GM21390 (cell line): Measurements from ENCODE around the gene FGD2.

Experiments used
- ATAC-seq: cut with Tn5 transposase; IDR thresholded peaks from one replicate; pipeline ENCODE4 v1.9.1; 2021; ENCODE audit not compliant: unreplicated experiment

FGD2 gene

GRCh38 chr6:36970892-36971842 is 34.3 kb upstream of the FGD2 start:
- no peak for ATAC-seq

GRCh38 chr6:36971921-36972673 is 33.4 kb upstream of the FGD2 start:
- no peak for ATAC-seq

- ATAC-seq, result no peak
Measured at GRCh38 chr6:36973190-36973589, 32.3 kb upstream of the FGD2 start.

GRCh38 chr6:36973647-36974046 is 31.8 kb upstream of the FGD2 start:
- ATAC-seq, result no peak

- no peak for ATAC-seq
Measured at GRCh38 chr6:36975231-36976006, 30.0 kb upstream of the FGD2 start.

- no peak for ATAC-seq
Measured at GRCh38 chr6:36976007-36976264, 29.5 kb upstream of the FGD2 start.

- ATAC-seq, result no peak
Measured at GRCh38 chr6:36976509-36976908, 28.9 kb upstream of the FGD2 start.

- no peak for ATAC-seq
Measured at GRCh38 chr6:36976931-36977330, 28.5 kb upstream of the FGD2 start.

GRCh38 chr6:36977470-36977941 is 27.9 kb upstream of the FGD2 start:
- ATAC-seq, result no peak

- no peak for ATAC-seq
Measured at GRCh38 chr6:36978421-36979346, 26.8 kb upstream of the FGD2 start.

GRCh38 chr6:36979347-36979742 is 26.1 kb upstream of the FGD2 start:
- ATAC-seq, result no peak

GRCh38 chr6:36980129-36980528 is 25.3 kb upstream of the FGD2 start:
- no peak for ATAC-seq

GRCh38 chr6:36980876-36981619 is 24.4 kb upstream of the FGD2 start:
- ATAC-seq, result no peak

- no peak for ATAC-seq
Measured at GRCh38 chr6:36983538-36983937, 21.9 kb upstream of the FGD2 start.

- no peak for ATAC-seq
Measured at GRCh38 chr6:36984581-36985416, 20.7 kb upstream of the FGD2 start.

GRCh38 chr6:36985417-36985807 is 20.0 kb upstream of the FGD2 start:
- ATAC-seq, result no peak

- peak; percentile 80 for ATAC-seq
Measured at GRCh38 chr6:36985808-36986703, 19.4 kb upstream of the FGD2 start, which contains the start of gene MTCH1. TSS of gene MTCH1 (minus strand) at chr6:36986196. CDS start at chr6:36986173, 23 bp downstream.

GRCh38 chr6:36986704-36987047 is 18.8 kb upstream of the FGD2 start:
- no peak for ATAC-seq
